HCT116 (cell line): ENCODE data around the gene ZHX3. TPM values are rescaled to one million over a fixed set of nuclear protein-coding genes. Genes with fewer than 3 reads are reported as not detected.

Experiments
- ATAC-seq: fragments of 200-7000 bp; cut with Tn5 transposase; 2 replicates; pipeline ENCODE4 v1.9.1; 2020; ENCODE audit warnings: mild to moderate bottlenecking, moderate library complexity
- BruUV-seq: library from RNA; stranded (reverse); fragments of 400-500 nt; replicated peaks from 2 replicates; lab custom pipeline; 2021; lab: Mats Ljungman, UMichigan
- CTCF ChIA-PET: fragments of 300-600 bp; sonication (Branson Sonifier 250); formaldehyde crosslinking; loops from one replicate; lab custom pipeline; 2021; ENCODE audit warnings: antibody characterized with exemption; lab: Charles Lee
- POLR2A ChIA-PET: fragments of 300-600, 350-600 bp; sonication (Branson Sonifier 250); formaldehyde crosslinking; loops from one replicate; lab custom pipeline; 2021; ENCODE audit warnings: antibody characterized with exemption; lab: Charles Lee
- RAD21 ChIA-PET, 2 experiments: fragments of 300-600 bp; sonication (Branson Sonifier 250); formaldehyde crosslinking; loops; one replicate each; lab custom pipeline; 2023; ENCODE audit warnings: low total read pairs in 2 of 2; ENCODE audit not compliant: uncharacterized antibody in 2 of 2, unreplicated experiment in 2 of 2, low non-redundant PET in 1 of 2; lab: Charles Lee
- DNase-seq: peaks from one replicate; pipeline ENCODE4 v3.0.0-alpha.2; 2010; ENCODE audit warnings: low read depth, low spot score
- H2AFZ ChIP-seq: fragments of 200-600 bp; shearing (Covaris generic), sonication (generic); 2 replicates; pipeline ENCODE4 v1.6.1; 2017; ENCODE audit warnings: low read depth, mixed run types, mixed read lengths, antibody characterized with exemption, low read length; ENCODE audit not compliant: poor library complexity, severe bottlenecking
- H3K27ac ChIP-seq: 2 replicates; pipeline ENCODE4 v1.5.1; 2012; ENCODE audit warnings: low read depth, low read length
- H3K27me3 ChIP-seq: fragments of 200-600 bp; sonication (generic); 2 replicates; pipeline ENCODE4 v1.6.1; 2016; ENCODE audit warnings: mixed run types, low read length, mixed read lengths; ENCODE audit not compliant: insufficient read depth
- H3K36me3 ChIP-seq, 2 experiments: fragments of 200-500 bp in 1 of 2; fragments of 200-600 bp in 1 of 2; sonication (Bioruptor generic) in 1 of 2; sonication (generic) in 1 of 2; 2 replicates each; pipeline versions ENCODE4 v1.5.1 to v1.6.1; 2014 to 2016; ENCODE audit warnings: low read length in 2 of 2, inconsistent platforms in 1 of 2, mixed read lengths in 1 of 2, mixed run types in 1 of 2; ENCODE audit not compliant: insufficient read depth in 2 of 2, control insufficient read depth in 1 of 2
- H3K4me1 ChIP-seq, 2 experiments: fragments of 200-600 bp in 1 of 2; sonication (generic) in 1 of 2; 2 replicates each; pipeline versions ENCODE4 v1.5.1 to v1.6.1; 2012 to 2017; ENCODE audit warnings: low read length in 2 of 2, inconsistent platforms in 1 of 2, mild to moderate bottlenecking in 1 of 2, mixed read lengths in 1 of 2, mixed run types in 1 of 2, moderate library complexity in 1 of 2; ENCODE audit not compliant: insufficient read depth in 2 of 2, control insufficient read depth in 1 of 2
- H3K4me2 ChIP-seq: fragments of 200-600 bp; sonication (generic); 2 replicates; pipeline ENCODE4 v1.6.1; 2017; ENCODE audit warnings: mixed run types, low read length, mixed read lengths
- H3K4me3 ChIP-seq, 2 experiments: fragments of 200-600 bp in 1 of 2; sonication (generic) in 1 of 2; replicated peaks in 1 of 2; 2 replicates each; pipeline ENCODE4 v1.5.1; 2011 to 2016; ENCODE audit warnings: low read length in 2 of 2, control low read depth in 1 of 2, low read depth in 1 of 2, mild to moderate bottlenecking in 1 of 2, mixed read lengths in 1 of 2, mixed run types in 1 of 2
- H3K79me2 ChIP-seq: fragments of 200-600 bp; sonication (generic); 2 replicates; pipeline ENCODE4 v1.6.1; 2017; ENCODE audit warnings: mild to moderate bottlenecking, mixed run types, low read length, moderate library complexity, mixed read lengths; ENCODE audit not compliant: insufficient read depth
- H3K9ac ChIP-seq: fragments of 200-600 bp; sonication (generic); 2 replicates; pipeline ENCODE4 v1.6.1; 2016; ENCODE audit warnings: low read length, mixed read lengths
- H3K9me2 ChIP-seq: fragments of 200-600 bp; sonication (generic), shearing (Covaris generic); 2 replicates; pipeline ENCODE4 v1.6.1; 2017; ENCODE audit warnings: mixed run types, mild to moderate bottlenecking, moderate library complexity; ENCODE audit not compliant: insufficient read depth
- H3K9me3 ChIP-seq, 2 experiments: fragments of 200-500 bp in 1 of 2; fragments of 200-600 bp in 1 of 2; sonication (Bioruptor generic) in 1 of 2; sonication (generic) in 1 of 2; 2 replicates each; pipeline ENCODE4 v1.6.1; 2014 to 2017; ENCODE audit warnings: low read length in 2 of 2, mixed read lengths in 2 of 2, inconsistent platforms in 1 of 2, low read depth in 1 of 2, mild to moderate bottlenecking in 1 of 2, mixed run types in 1 of 2, moderate library complexity in 1 of 2; ENCODE audit not compliant: control insufficient read depth in 1 of 2, insufficient read depth in 1 of 2
- H4K20me1 ChIP-seq: fragments of 200-600 bp; sonication (generic), shearing (Covaris generic); 2 replicates; pipeline ENCODE4 v1.6.1; 2017; ENCODE audit warnings: mixed run types, mild to moderate bottlenecking, moderate library complexity; ENCODE audit not compliant: insufficient read depth
- CBX3 ChIP-seq: IDR thresholded peaks from 2 replicates; pipeline ENCODE4 v1.6.1; 2012; ENCODE audit warnings: low read depth
- CEBPB ChIP-seq: IDR thresholded peaks from 2 replicates; pipeline ENCODE4 v1.6.1; 2012; ENCODE audit warnings: low read depth
- ELF1 ChIP-seq: IDR thresholded peaks from 2 replicates; pipeline ENCODE4 v1.6.1; 2012; ENCODE audit warnings: low read depth, borderline replicate concordance
- POLR2A ChIP-seq: IDR thresholded peaks from 2 replicates; pipeline ENCODE4 v1.7.0; 2011; ENCODE audit warnings: borderline replicate concordance; ENCODE audit not compliant: insufficient read depth, insufficient read length; ENCODE audit errors: extremely low read depth
- SP1 ChIP-seq: IDR thresholded peaks from 2 replicates; pipeline ENCODE4 v1.6.1; 2012; ENCODE audit warnings: low read depth
- SRF ChIP-seq: IDR thresholded peaks from 2 replicates; pipeline ENCODE4 v1.6.1; 2012; ENCODE audit warnings: low read depth
- TCF7L2 ChIP-seq: IDR thresholded peaks from 2 replicates; pipeline ENCODE4 v1.7.0; 2011; ENCODE audit warnings: borderline replicate concordance, inconsistent platforms; ENCODE audit not compliant: insufficient read depth, insufficient read length; ENCODE audit errors: extremely low read depth
- YY1 ChIP-seq: IDR thresholded peaks from 2 replicates; pipeline ENCODE4 v1.6.1; 2011; ENCODE audit warnings: low read length, low read depth, moderate library complexity, mild to moderate bottlenecking; ENCODE audit not compliant: insufficient replicate concordance; ENCODE audit errors: extremely low read depth
- intact Hi-C: fragments of 100-400 bp; cut with micrococcal nuclease; formaldehyde crosslinking; loops from 2 replicates; pipeline ENCODE4 v1.10.0; 2022
- total RNA-seq: library from RNA; stranded (reverse); gene quantifications from one replicate; pipeline ENCODE4 v1.2.1, GENCODE V29; 2021; ENCODE audit not compliant: unreplicated experiment
- TF ChIP-seq, protein P1 (sequence below): IDR thresholded peaks from 2 replicates; pipeline ENCODE4 v1.6.1; 2011; ENCODE audit warnings: mild to moderate bottlenecking, low read length, moderate library complexity; ENCODE audit not compliant: insufficient replicate concordance; ENCODE audit errors: extremely low read depth
- TF ChIP-seq, protein P2 (sequence below): IDR thresholded peaks from 2 replicates; pipeline ENCODE4 v1.6.1; 2012
- TF ChIP-seq, protein P3 (sequence below): IDR thresholded peaks from 2 replicates; pipeline ENCODE4 v1.6.1; 2012; ENCODE audit warnings: low read depth
- TF ChIP-seq, protein P4 (sequence below), 3 experiments: fragments of 200-600 bp in 1 of 3; sonication (generic) in 1 of 3; IDR thresholded peaks in 2 of 3; conservative IDR thresholded peaks in 1 of 3; 2 replicates each; pipeline ENCODE4 v1.5.1; 2012 to 2017; ENCODE audit warnings: low read depth in 2 of 3, low read length in 2 of 3, antibody characterized with exemption in 1 of 3, borderline replicate concordance in 1 of 3, control low read depth in 1 of 3, mild to moderate bottlenecking in 1 of 3, mixed read lengths in 1 of 3, mixed run types in 1 of 3, moderate library complexity in 1 of 3; ENCODE audit not compliant: insufficient read depth in 1 of 3

The ZHX3 gene
- total RNA-seq, 1 experiment from 2014 or later, result 13.3 TPM

DNA sequence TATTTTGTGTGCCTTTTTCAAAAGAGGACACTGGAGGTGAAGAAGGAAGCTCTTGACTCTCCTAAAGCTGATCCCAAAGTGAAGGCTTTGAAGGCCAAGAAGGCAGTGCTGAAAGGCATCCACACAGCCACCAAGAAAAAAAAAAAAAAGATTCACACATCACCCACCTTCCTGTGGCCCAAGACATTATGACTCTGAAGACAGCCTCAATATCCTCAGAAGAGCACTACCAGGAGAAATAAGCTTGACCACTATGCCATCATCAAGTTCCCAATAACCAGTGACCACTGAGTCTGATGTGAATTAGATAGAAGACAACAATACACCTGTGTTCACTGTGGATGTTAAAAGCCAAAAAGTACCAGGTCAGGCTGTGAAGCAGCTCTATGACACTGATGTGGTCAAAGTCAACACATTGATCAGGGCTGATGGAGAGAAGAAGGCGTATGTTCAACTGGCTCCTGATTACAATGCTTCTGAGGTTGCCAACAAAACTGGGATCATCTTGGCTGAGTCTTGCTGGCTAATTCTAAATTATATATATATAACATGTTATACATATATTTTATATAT, 120.8 kb downstream of the ZHX3 start (continued):
- TF ChIP-seq, protein P1, sequence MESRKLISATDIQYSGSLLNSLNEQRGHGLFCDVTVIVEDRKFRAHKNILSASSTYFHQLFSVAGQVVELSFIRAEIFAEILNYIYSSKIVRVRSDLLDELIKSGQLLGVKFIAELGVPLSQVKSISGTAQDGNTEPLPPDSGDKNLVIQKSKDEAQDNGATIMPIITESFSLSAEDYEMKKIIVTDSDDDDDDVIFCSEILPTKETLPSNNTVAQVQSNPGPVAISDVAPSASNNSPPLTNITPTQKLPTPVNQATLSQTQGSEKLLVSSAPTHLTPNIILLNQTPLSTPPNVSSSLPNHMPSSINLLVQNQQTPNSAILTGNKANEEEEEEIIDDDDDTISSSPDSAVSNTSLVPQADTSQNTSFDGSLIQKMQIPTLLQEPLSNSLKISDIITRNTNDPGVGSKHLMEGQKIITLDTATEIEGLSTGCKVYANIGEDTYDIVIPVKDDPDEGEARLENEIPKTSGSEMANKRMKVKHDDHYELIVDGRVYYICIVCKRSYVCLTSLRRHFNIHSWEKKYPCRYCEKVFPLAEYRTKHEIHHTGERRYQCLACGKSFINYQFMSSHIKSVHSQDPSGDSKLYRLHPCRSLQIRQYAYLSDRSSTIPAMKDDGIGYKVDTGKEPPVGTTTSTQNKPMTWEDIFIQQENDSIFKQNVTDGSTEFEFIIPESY, result no peak

DNA sequence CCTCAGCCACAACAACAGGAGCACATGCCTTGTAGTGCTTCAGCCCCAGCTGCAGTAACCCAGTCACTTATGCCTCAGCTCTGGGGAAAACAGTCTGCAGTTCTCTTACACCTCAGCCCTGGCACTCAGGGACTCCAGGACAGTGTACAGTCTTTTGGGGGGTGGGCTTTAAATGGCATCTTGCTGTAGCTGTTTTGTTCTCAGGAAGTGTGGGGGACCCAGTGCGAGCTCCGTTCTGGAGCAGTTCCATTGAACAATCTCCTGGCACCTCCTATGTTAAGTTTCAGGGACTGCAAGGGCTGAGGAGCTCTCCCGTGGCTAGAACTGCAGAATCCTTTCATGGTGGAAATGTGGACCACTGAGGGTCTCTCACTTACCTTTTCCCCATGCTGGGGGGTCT, 125.0 kb downstream of the ZHX3 start:
- Histone ChIP-seq H3K9ac (no peak overlapping the region), H3K27me3 (no peaks in the 10 kb centered on the region), H3K9me3 (no peaks in the 10 kb centered on the region; a peak in 1 of 4 replicates), H2AFZ (no peak overlapping the region), H3K4me3 (no peak overlapping the region), H3K79me2 (no peaks in the 10 kb centered on the region), H3K4me1 (no peaks in the 10 kb centered on the region), H3K4me2 (no peak overlapping the region), H3K9me2 (no peaks in the 10 kb centered on the region), H3K27ac (no peak overlapping the region), H4K20me1 (no peaks in the 10 kb centered on the region), H3K36me3 (no peaks in the 10 kb centered on the region)
- intact Hi-C loops, result no loop called here
- ATAC-seq (no peak), DNase-seq (no peak)
- no TSS peak for BruUV-seq
- RAD21 ChIA-PET, result no interaction called here
- TF ChIP-seq, protein P2, sequence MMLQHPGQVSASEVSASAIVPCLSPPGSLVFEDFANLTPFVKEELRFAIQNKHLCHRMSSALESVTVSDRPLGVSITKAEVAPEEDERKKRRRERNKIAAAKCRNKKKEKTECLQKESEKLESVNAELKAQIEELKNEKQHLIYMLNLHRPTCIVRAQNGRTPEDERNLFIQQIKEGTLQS, result no peak
- TF ChIP-seq CEBPB (no peak), POLR2A (no peak), SRF (no peak), YY1 (no peak), CBX3 (no peak), SP1 (no peak), TCF7L2 (no peak), ELF1 (no peak)
- TF ChIP-seq, protein P3, sequence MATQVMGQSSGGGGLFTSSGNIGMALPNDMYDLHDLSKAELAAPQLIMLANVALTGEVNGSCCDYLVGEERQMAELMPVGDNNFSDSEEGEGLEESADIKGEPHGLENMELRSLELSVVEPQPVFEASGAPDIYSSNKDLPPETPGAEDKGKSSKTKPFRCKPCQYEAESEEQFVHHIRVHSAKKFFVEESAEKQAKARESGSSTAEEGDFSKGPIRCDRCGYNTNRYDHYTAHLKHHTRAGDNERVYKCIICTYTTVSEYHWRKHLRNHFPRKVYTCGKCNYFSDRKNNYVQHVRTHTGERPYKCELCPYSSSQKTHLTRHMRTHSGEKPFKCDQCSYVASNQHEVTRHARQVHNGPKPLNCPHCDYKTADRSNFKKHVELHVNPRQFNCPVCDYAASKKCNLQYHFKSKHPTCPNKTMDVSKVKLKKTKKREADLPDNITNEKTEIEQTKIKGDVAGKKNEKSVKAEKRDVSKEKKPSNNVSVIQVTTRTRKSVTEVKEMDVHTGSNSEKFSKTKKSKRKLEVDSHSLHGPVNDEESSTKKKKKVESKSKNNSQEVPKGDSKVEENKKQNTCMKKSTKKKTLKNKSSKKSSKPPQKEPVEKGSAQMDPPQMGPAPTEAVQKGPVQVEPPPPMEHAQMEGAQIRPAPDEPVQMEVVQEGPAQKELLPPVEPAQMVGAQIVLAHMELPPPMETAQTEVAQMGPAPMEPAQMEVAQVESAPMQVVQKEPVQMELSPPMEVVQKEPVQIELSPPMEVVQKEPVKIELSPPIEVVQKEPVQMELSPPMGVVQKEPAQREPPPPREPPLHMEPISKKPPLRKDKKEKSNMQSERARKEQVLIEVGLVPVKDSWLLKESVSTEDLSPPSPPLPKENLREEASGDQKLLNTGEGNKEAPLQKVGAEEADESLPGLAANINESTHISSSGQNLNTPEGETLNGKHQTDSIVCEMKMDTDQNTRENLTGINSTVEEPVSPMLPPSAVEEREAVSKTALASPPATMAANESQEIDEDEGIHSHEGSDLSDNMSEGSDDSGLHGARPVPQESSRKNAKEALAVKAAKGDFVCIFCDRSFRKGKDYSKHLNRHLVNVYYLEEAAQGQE, result no peak
- TF ChIP-seq, protein P4, sequence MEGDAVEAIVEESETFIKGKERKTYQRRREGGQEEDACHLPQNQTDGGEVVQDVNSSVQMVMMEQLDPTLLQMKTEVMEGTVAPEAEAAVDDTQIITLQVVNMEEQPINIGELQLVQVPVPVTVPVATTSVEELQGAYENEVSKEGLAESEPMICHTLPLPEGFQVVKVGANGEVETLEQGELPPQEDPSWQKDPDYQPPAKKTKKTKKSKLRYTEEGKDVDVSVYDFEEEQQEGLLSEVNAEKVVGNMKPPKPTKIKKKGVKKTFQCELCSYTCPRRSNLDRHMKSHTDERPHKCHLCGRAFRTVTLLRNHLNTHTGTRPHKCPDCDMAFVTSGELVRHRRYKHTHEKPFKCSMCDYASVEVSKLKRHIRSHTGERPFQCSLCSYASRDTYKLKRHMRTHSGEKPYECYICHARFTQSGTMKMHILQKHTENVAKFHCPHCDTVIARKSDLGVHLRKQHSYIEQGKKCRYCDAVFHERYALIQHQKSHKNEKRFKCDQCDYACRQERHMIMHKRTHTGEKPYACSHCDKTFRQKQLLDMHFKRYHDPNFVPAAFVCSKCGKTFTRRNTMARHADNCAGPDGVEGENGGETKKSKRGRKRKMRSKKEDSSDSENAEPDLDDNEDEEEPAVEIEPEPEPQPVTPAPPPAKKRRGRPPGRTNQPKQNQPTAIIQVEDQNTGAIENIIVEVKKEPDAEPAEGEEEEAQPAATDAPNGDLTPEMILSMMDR (IDR thresholded peaks at IDR 0.05 in 2 of 3, conservative IDR thresholded peaks at IDR 0.05 in 1 of 3; ENCODE audit: borderline replicate concordance in 1 of 3, insufficient read depth in 1 of 3, low read depth in 2 of 3, low read length in 2 of 3), result no peak
- TF ChIP-seq, protein P1, result no peak
- CTCF ChIA-PET, result no interaction called here
- POLR2A ChIA-PET, result no interaction called here
